Ureter (tissue), 1 donor: Measurements from ENCODE around the gene CDH13. TPM values are rescaled to one million over a fixed set of nuclear protein-coding genes. Genes with fewer than 3 reads are reported as not detected.

Experiments
- DNase-seq: peaks from one replicate; pipeline ENCODE4 v3.0.0-alpha.2; 2020; ENCODE audit warnings: low spot score
- total RNA-seq: library from RNA; stranded (reverse); gene quantifications from one replicate; pipeline ENCODE4 v1.2.4, GENCODE V29; 2023
- donor health status: DM: yes; HTN: yes; CAD: no.

The CDH13 gene
- total RNA-seq, 1 donor from 2014 or later: 5.9 TPM

- DNase-seq: no peak
These were observed 1093.4 kb downstream of the CDH13 start for GRCh38 chr16:83720213-83720612.

GRCh38 chr16:83720981-83721380, 1094.2 kb downstream of the CDH13 start:
- no peak for DNase-seq

GRCh38 chr16:83721676-83722075, 1094.9 kb downstream of the CDH13 start:
- DNase-seq: no peak

DNA sequence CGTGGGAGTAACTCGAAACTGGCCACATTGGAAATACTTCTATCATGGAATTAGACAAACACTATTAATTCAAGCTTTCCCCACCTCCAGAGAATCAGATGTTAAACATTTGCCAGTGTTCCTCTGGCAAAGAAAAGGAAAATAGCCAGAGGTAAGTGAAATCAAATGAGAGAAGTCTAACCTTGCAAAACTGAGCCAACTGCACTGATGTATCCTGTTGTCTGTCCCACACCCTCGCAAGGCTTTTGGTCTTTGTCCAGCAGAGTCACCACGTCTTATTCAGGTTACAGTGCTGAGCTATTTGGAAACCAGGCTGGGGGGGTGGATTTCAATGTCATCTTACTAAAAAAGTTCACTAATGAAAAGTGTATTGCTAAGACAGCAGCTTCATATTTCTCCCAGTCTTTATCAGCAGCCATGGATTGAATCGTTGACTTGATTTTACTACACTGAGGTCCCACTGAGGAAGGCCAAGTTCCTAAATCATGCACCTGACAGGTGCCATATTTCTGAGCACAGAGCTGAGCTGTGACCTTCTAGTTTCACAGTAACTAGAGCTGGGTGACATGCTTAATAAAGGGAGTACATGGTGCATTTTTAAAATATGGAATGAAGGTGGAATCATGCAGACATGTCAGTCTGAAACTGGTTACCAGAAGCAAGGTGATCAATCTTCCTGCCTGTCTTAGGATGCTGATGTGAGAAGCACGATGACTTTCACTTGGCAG, 1095.9 kb downstream of the CDH13 start:
- DNase-seq: no peak

DNA sequence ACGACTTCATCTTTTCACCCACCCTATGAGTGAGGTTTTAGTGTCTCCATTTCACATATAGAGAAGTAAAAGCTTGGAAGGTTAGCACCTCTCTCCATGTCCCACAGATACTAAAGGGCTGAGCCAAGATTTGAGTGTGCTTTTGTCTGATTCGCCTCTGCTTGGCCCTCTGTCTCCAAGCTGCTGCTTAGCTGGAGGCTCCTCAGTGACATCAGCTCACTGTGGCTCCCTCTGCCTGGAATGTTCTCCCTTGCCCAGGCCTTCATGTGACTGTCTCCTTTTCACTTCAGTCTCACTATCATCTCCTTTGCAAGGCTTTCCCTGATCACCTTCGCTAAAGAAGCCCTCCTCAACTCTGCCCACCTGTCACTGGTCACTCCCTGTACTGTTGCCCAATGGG, 1096.5 kb downstream of the CDH13 start:
- DNase-seq: no peak

DNA sequence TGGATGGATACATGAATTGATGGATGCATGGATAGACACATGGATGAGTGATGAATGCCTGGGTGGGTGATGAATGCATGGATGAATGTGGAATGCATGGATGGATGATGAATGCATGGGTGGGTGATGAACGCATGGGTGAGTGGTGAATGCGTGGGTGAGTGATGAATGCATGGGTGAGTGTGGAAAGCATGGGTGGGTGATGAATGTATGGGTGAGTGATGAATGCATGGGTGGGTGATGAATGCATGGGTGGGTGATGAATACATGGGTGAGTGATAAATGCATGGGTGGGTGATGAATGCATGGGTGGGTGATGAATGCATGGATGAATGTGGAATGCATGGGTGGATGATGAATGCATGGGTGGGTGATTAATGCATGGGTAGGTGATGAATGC, 1097.1 kb downstream of the CDH13 start:
- DNase-seq: no peak

- DNase-seq: no peak
These were observed 1097.8 kb downstream of the CDH13 start for GRCh38 chr16:83724585-83724984.

GRCh38 chr16:83725313-83725712, 1098.5 kb downstream of the CDH13 start:
- no peak for DNase-seq

- DNase-seq: no peak
These were observed 1100.2 kb downstream of the CDH13 start for GRCh38 chr16:83727018-83727417.

DNA sequence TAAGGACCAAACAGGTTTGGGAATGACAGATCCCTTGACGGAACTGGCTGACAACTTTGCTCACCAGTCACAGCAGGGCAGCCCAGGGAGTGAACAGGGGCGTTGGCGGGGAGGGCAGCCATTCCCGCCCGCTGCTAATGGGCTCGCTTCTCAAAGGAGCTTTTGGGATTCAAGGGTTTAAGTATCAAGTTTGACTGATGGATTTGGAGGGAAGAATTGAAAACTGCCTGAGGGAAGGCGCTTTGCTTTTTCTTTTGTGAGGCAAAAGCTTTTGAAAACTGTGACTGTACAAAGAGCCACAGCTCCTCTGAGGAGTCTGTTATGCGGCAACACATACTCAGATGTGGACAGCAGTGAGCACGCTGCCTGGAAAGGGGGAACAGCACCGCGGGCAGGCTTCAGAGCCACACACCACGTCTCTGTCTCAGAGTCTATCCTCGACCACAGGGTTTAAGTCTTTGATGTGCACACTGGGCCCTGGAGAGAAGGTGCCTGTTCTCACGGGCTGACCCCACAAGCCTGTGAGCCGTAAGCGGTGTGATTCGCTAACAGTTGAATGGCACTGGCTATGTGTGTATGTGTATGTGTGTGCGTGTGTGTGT, 1101.1 kb downstream of the CDH13 start:
- no peak for DNase-seq

GRCh38 chr16:83728492-83728891, 1101.7 kb downstream of the CDH13 start:
- no peak for DNase-seq

DNA sequence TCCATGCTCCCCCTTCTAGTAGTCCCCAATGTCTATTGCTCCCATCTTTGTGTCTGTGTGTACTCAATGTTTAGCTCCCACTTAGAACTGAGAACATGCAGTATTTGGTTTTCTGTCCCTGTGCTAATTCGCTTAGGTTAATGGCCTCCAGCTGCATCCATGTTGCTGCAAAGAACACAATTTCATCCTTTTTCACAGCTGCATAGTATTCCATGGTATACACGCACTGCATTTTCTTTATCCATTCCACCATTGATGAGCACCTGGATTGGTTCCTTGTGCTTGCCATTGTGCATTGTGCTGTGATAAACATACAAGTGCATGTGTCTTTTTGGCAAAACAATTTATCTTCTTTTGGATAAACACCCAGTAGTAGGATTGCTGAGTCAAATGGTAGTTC, 1104.0 kb downstream of the CDH13 start:
- no peak for DNase-seq

- no peak for DNase-seq
These were observed 1105.8 kb downstream of the CDH13 start for GRCh38 chr16:83732536-83732935.

DNA sequence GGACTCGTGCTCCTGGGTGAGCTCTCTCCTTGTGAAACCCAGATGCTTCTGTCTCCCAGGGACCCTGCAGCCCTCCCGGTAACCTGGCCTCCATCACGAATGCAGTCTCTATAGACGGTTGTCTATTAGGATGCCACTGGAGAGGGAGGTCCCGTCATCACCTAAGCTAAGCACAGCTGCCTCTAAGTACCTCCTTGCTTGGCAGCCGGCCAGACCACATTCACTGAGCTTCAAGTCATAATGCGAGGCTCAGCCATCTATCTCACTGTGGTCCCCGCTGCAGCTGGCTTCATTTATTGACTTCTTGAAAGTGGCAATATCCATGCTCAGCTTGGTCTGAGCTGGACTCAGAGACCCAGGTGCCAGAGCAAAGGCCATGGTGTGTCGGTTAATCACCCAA, 1106.5 kb downstream of the CDH13 start:
- DNase-seq: no peak

DNA sequence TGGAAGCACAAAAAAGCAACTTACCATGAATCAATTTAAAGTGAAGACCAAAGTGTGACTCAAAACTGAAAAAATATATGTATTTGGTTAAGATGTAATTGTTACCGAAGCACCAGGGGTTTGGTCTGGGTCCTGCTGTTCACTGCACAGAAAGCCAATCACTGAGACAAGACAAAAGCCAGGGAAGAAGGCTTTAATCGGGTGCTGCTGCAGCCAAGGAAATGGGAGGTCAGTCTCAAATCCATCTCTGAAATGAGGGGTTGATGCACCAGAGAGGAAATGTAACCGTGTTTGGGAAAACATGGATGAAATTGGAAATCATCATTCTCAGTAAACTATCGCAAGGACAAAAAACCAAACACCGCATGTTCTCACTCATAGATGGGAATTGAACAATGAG, 1107.4 kb downstream of the CDH13 start:
- no peak for DNase-seq

DNA sequence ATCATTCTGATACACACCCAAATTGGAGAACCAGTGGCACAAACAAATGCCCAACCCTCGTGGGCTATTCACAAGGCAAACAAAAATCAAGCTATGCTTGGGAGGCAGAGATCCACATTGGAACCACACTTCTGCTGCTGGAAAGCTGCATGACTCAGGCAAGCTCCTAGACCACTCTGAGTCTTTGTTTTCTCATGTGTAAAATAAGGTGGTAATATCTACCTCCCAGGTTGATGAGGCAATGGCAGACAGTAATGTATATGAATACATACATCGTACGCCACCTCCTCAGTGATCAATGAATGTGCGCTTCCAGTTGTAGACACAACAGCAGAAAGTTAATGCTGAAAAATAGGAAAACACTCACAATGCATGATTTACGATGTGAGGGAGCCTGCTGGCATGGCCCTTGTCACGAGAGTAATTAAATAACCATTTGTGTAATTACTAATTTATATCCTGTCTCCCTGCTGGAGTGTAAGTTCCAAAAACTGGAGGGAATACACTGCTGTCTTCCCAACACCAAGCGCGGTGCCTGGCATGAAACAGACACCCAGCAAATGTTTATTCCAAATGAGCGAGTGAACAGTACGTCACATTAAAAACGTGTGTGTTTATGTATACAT, 1111.1 kb downstream of the CDH13 start:
- no peak for DNase-seq

- DNase-seq: no peak
These were observed 1112.2 kb downstream of the CDH13 start for GRCh38 chr16:83738923-83739503.

- no peak for DNase-seq
These were observed 1115.5 kb downstream of the CDH13 start for GRCh38 chr16:83742124-83742899.

DNA sequence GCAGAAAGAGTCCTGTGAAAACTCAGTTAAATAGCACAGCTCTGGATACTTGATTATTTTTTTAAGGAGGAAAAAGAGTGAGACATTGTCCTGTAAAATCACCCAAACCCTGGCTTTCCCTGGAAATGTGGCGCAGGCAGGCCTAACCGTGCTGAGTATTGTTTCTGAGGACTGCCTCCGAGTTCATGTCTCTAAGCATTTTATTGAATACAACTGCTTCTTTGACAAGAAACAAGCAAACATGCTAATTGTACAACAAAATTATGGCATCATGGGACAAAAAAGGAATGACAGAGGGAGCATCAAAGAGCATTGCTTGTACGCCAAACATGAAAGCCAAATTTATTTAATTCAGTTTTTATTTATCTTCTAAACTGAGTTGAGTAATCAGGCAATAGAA, 1116.5 kb downstream of the CDH13 start:
- no peak for DNase-seq

GRCh38 chr16:83743720-83744119, 1117.0 kb downstream of the CDH13 start:
- DNase-seq: no peak

DNA sequence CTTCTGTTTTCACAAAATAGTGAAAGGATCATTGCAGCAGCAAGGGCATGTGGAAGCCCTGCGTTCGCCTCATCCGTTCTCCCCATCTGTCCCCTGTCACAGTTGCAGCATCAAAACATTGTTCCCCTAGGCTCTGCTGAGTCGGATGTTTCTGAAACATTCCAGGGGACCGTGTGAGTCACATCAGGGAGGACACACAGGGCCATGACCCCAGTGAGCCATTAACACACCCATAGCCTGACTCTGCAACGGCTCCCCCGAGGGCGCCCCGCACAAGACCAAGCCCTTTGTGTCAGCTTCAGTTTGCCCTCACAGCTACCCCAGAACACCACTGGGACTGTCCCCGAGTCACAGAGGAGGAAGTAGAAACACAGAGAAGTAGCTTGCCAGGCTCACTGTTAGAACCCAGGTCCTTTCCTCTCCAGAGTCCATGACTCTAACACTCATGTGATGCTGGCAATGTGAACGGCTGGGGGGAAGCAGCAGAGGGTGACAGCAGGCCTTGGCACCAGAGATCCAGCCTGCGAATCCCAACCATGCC, 1117.7 kb downstream of the CDH13 start:
- no peak for DNase-seq

GRCh38 chr16:83746611-83747010, 1119.8 kb downstream of the CDH13 start:
- no peak for DNase-seq
